Skeletal muscle satellite cell (primary cell): Measurements from ENCODE around the gene WNT4.

Experiments
- H3K27me3 ChIP-seq: 2 replicates; pipeline ENCODE4 v1.7.0; 2013; ENCODE audit warnings: low read length; ENCODE audit not compliant: control insufficient read depth, insufficient read depth
- H3K36me3 ChIP-seq: 2 replicates; pipeline ENCODE4 v1.7.0; 2013; ENCODE audit warnings: mild to moderate bottlenecking, control low read depth, low read length; ENCODE audit not compliant: insufficient read depth
- H3K4me1 ChIP-seq: 2 replicates; pipeline ENCODE4 v1.7.0; 2013; ENCODE audit warnings: low read length; ENCODE audit not compliant: control insufficient read depth, insufficient read depth
- H3K4me2 ChIP-seq: 2 replicates; pipeline ENCODE4 v1.7.0; 2013; ENCODE audit warnings: mild to moderate bottlenecking, low read length
- H3K4me3 ChIP-seq: 2 replicates; pipeline ENCODE4 v1.7.0; 2013; ENCODE audit warnings: low read length
- H3K9ac ChIP-seq: 2 replicates; pipeline ENCODE4 v1.7.0; 2013; ENCODE audit warnings: mild to moderate bottlenecking, low read depth, low read length, moderate library complexity
- H3K9me3 ChIP-seq: replicated peaks from 2 replicates; pipeline ENCODE4 v1.7.0; 2013; ENCODE audit warnings: mild to moderate bottlenecking, control low read depth, low read length

Gene WNT4

GRCh38 chr1:22126531-22126930 lies 16.4 kb downstream of the WNT4 start:
- Histone ChIP-seq H3K4me3 (no peak overlapping the region), H3K9ac (no peak overlapping the region), H3K4me1 (peaks cover 2% of the 10 kb centered on the region), H3K4me2 (no peak overlapping the region), H3K36me3 (no peaks in the 10 kb centered on the region), H3K9me3 (no peaks in the 10 kb centered on the region), H3K27me3 (no peaks in the 10 kb centered on the region)

DNA sequence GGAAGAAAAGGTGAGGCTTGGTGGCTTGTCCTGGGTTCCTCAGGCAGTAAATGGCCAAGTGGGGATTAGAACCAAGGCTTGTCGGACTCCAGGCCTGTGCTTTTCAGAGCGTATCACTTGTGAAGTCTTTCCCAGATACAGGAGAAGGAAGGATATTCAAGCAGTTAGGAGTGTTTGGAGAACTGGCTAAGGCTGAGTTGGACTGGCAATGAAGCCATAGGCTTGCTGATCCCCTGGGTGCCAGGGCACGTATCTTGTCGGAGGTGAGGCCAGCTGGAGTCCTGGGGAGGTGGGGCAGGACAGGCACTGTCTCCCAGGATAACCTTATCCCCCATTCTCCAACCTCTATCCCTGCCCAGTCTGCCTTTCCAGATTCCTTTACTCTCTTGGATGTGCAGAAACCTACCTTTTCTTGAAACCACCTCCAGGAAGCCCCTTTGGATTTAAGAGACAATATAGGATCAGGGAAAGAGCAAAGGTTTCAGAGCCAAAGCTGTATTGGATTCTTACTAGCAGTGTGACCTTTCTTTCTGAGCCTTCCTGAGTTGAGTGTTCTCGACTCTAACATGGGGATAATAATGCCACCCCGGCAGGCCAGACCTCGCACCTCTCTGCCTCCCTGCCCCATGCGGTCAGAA lies 18.2 kb downstream of the WNT4 start:
- peaks cover 2% of the 10 kb centered on the region for H3K4me1 ChIP-seq
- H3K9me3 ChIP-seq: no peaks in the 10 kb centered on the region
- H3K4me2 ChIP-seq: no peak overlapping the region
- no peak overlapping the region for H3K4me3 ChIP-seq
- H3K36me3 ChIP-seq: no peaks in the 10 kb centered on the region
- no peaks in the 10 kb centered on the region for H3K27me3 ChIP-seq
- H3K9ac ChIP-seq: no peak overlapping the region

GRCh38 chr1:22123901-22124404 lies 18.9 kb downstream of the WNT4 start:
- Histone ChIP-seq H3K4me1 (peaks cover 2% of the 10 kb centered on the region), H3K27me3 (no peaks in the 10 kb centered on the region), H3K4me2 (no peak overlapping the region), H3K4me3 (no peak overlapping the region), H3K36me3 (peaks cover 6% of the 10 kb centered on the region), H3K9ac (no peak overlapping the region), H3K9me3 (no peaks in the 10 kb centered on the region)

- no peak overlapping the region for H3K4me3 ChIP-seq
- no peak overlapping the region for H3K9ac ChIP-seq
- no peaks in the 10 kb centered on the region for H3K27me3 ChIP-seq
- no peaks in the 10 kb centered on the region for H3K9me3 ChIP-seq
- peaks cover 15% of the 10 kb centered on the region for H3K36me3 ChIP-seq
- peaks cover 2% of the 10 kb centered on the region for H3K4me1 ChIP-seq
- no peak overlapping the region for H3K4me2 ChIP-seq
These were observed 19.9 kb downstream of the WNT4 start for GRCh38 chr1:22123071-22123390.

- Histone ChIP-seq H3K9ac (no peak overlapping the region), H3K4me1 (peaks cover 2% of the 10 kb centered on the region), H3K36me3 (peaks cover 20% of the 10 kb centered on the region), H3K27me3 (no peaks in the 10 kb centered on the region), H3K4me2 (no peak overlapping the region), H3K9me3 (no peaks in the 10 kb centered on the region), H3K4me3 (no peak overlapping the region)
These were observed 20.4 kb downstream of the WNT4 start for GRCh38 chr1:22122273-22123070.

DNA sequence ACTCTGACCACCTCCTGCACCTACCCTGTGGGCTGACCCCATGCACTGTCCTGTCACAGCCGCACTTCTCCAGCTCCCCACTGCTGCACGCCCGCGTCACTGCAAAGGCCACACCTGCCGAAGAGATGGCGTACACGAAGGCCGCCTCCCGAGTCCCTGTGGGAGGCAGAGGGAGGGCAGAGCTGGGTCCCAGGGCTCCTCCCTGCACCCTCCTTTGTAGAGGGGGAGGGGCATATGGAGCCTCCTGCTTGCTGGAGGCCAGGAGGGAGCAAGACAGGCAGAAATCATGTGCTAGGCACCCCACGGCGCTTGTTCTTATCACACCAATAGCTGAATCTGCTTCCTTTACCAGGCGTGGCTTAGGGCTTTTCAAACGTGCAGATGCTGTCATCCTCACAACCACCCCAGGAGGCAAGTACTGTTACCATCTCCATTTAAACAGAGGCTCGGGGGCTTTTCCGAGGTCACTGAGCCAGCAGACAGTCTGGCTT lies 21.4 kb downstream of the WNT4 start:
- H3K4me1 ChIP-seq: peaks cover 2% of the 10 kb centered on the region
- H3K27me3 ChIP-seq: no peaks in the 10 kb centered on the region
- no peak overlapping the region for H3K4me3 ChIP-seq
- H3K4me2 ChIP-seq: no peak overlapping the region
- no peaks in the 10 kb centered on the region for H3K9me3 ChIP-seq
- peaks cover 22% of the 10 kb centered on the region for H3K36me3 ChIP-seq
- H3K9ac ChIP-seq: no peak overlapping the region

DNA sequence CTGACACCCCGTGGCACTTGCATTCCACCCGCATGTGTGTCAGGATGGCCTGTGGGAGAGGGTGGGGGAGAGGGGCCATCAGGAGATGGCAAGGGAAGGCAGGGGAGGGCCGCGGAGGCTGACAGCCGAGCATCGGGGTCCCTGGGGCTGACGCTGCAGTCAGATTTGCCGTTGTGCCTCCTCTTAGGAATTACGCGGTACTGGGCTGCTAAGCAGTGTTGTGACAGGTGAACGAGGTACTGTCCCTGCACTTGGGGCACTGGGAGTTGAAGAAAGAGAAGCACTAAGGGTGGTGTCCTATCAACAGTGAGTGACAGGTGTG lies 22.5 kb downstream of the WNT4 start:
- peaks cover 2% of the 10 kb centered on the region for H3K4me1 ChIP-seq

DNA sequence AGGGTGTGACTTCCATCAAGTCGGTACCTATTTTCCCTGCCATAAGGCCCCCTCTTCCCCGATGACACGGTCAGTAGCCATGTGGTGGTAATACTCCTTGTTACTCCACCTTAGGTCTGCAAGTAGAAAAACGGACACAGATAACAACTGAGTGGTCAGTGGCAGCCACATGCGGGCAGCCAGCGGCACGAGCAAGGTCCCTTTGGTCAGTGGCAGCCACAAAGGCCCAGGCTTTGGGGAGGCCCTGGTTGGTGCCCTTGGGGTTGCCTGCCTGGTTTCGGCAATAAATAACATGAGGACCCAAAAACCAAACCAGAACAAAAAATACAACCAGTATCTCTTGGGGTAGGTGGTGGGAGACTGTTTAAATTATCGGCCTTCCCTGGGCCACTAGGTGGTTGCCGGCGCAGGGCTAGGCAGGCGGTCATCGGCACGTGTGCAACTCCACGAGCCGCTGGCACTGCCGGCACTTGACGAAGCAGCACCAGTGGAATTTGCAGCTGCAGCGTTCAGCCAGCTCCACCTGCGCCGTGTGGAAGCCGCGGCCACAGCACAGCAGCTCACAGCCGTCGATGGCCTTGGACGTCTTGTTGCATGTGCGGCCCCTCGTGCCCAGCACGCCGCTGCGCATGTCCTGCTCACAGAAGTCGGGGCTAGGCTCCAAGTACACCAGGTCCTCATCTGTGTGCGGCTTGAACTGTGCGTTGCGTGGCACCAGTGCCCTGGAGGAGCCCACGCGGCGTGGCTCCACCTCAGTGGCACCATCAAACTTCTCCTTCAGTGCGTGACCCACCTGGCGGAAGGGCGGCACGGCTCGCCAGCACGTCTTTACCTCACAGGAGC lies 23.1 kb downstream of the WNT4 start:
- no peaks in the 10 kb centered on the region for H3K27me3 ChIP-seq
- H3K4me3 ChIP-seq: no peak overlapping the region
- no peak overlapping the region for H3K4me2 ChIP-seq
- no peaks in the 10 kb centered on the region for H3K9me3 ChIP-seq
- peaks cover 2% of the 10 kb centered on the region for H3K4me1 ChIP-seq
- no peak overlapping the region for H3K9ac ChIP-seq
- peaks cover 38% of the 10 kb centered on the region for H3K36me3 ChIP-seq

More for the DNA sequence above, 22.5 kb downstream of the WNT4 start:
- no peak overlapping the region for H3K4me3 ChIP-seq
- H3K9ac ChIP-seq: no peak overlapping the region
- H3K9me3 ChIP-seq: no peaks in the 10 kb centered on the region
- peaks cover 32% of the 10 kb centered on the region for H3K36me3 ChIP-seq
- H3K4me2 ChIP-seq: no peak overlapping the region
- H3K27me3 ChIP-seq: no peaks in the 10 kb centered on the region

DNA sequence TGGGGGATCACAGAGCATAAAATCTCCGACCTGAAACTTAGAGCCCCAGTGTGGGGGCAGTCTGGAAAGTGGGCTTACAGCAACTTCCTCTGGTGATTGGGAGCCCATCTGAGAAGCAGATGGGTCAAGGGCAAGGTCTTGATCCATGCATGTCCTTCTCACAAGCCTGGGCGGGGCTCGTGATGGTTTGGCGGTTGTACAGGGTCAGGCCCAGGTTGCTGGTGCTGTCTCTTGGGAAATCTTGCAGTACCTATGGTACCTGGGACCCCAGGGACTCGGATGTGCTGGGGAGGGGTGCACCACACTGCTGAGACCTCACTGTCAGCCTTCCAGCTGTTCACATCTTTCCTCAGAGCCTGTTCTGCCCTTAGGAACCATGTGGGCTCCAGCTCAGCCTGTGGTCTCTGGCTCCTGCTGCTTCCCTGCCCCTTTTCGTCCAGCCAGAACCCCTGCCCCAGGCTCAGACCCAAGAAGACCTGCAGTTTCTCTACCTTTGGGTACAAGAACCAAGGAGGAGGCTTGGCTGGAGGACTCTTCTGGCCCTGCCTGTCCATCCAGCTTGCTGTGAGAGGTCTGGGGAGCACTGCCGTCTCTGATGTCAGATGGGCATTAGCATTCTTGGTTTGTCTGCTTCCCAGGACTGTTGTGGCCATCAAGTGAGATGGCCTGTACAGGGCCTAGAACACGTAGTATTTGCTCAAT lies 24.5 kb downstream of the WNT4 start:
- H3K4me1 ChIP-seq: peaks cover 8% of the 10 kb centered on the region
- no peak overlapping the region for H3K9ac ChIP-seq
- no peak overlapping the region for H3K4me3 ChIP-seq
- H3K4me2 ChIP-seq: no peak overlapping the region
- no peaks in the 10 kb centered on the region for H3K9me3 ChIP-seq
- no peaks in the 10 kb centered on the region for H3K27me3 ChIP-seq
- peaks cover 49% of the 10 kb centered on the region for H3K36me3 ChIP-seq

GRCh38 chr1:22117851-22118250 lies 25.0 kb downstream of the WNT4 start:
- H3K4me1 ChIP-seq: peaks cover 8% of the 10 kb centered on the region
- no peaks in the 10 kb centered on the region for H3K27me3 ChIP-seq
- no peak overlapping the region for H3K4me3 ChIP-seq
- no peaks in the 10 kb centered on the region for H3K9me3 ChIP-seq
- H3K9ac ChIP-seq: no peak overlapping the region
- H3K4me2 ChIP-seq: no peak overlapping the region
- H3K36me3 ChIP-seq: peaks cover 53% of the 10 kb centered on the region

- Histone ChIP-seq H3K27me3 (no peaks in the 10 kb centered on the region), H3K9ac (no peak overlapping the region), H3K4me2 (no peak overlapping the region), H3K36me3 (peaks cover 59% of the 10 kb centered on the region), H3K4me1 (peaks cover 6% of the 10 kb centered on the region), H3K9me3 (no peaks in the 10 kb centered on the region), H3K4me3 (no peak overlapping the region)
These were observed 25.7 kb downstream of the WNT4 start for GRCh38 chr1:22117238-22117637.
